Fibroblast of lung (primary cell): ENCODE data around the gene GCM1. TPM values are rescaled to one million over a fixed set of nuclear protein-coding genes. Genes with fewer than 3 reads are reported as not detected.
A peak's percentile ranks its signal among the peaks of the same experiment; 100 is the strongest.

Experiments
- DNase-seq, 2 donors: peaks; one replicate each; pipeline versions ENCODE4 v3.0.0 to v3.0.0-alpha.2; 2010; ENCODE audit warnings: low read depth in 2 of 2
- H2AFZ ChIP-seq: 2 replicates; pipeline ENCODE4 v1.5.1; 2012; ENCODE audit warnings: low read length, control low read depth, inconsistent platforms
- H3K27ac ChIP-seq: 2 replicates; pipeline ENCODE4 v1.5.1; 2011; ENCODE audit warnings: low read length, control low read depth; ENCODE audit not compliant: insufficient read depth
- H3K27me3 ChIP-seq: 2 replicates; pipeline ENCODE4 v1.5.1; 2011; ENCODE audit warnings: mild to moderate bottlenecking, low read length; ENCODE audit not compliant: control insufficient read depth, insufficient read depth
- H3K36me3 ChIP-seq: 2 replicates; pipeline ENCODE4 v1.5.1; 2011; ENCODE audit warnings: low read length; ENCODE audit not compliant: control insufficient read depth, insufficient read depth
- H3K4me1 ChIP-seq: 2 replicates; pipeline ENCODE4 v1.5.1; 2011; ENCODE audit warnings: low read length; ENCODE audit not compliant: control insufficient read depth, insufficient read depth; ENCODE audit errors: extremely low read depth
- H3K4me2 ChIP-seq: 2 replicates; pipeline ENCODE4 v1.5.1; 2011; ENCODE audit warnings: low read length, control low read depth; ENCODE audit not compliant: insufficient read depth; ENCODE audit errors: extremely low read depth
- H3K4me3 ChIP-seq, 4 experiments: fragments of 200-600 bp in 1 of 4; sonication (generic) in 1 of 4; replicated peaks in 1 of 4; 2 replicates each; pipeline ENCODE4 v1.5.1; 2011 to 2016; ENCODE audit warnings: low read length in 4 of 4, low read depth in 3 of 4, mild to moderate bottlenecking in 3 of 4, control low read depth in 2 of 4, inconsistent platforms in 1 of 4, mixed read lengths in 1 of 4; ENCODE audit not compliant: insufficient read depth in 1 of 4; ENCODE audit errors: control extremely low read depth in 1 of 4
- H3K79me2 ChIP-seq: 2 replicates; pipeline ENCODE4 v1.5.1; 2012; ENCODE audit warnings: mild to moderate bottlenecking, low read length, inconsistent platforms; ENCODE audit not compliant: control insufficient read depth, insufficient read depth
- H3K9ac ChIP-seq: 2 replicates; pipeline ENCODE4 v1.5.1; 2011; ENCODE audit warnings: mild to moderate bottlenecking, low read length, control low read depth; ENCODE audit not compliant: insufficient read depth
- H3K9me3 ChIP-seq: 2 replicates; pipeline ENCODE4 v1.5.1; 2012; ENCODE audit warnings: low read depth, low read length; ENCODE audit not compliant: control insufficient read depth, insufficient read depth
- H4K20me1 ChIP-seq: 2 replicates; pipeline ENCODE4 v1.5.1; 2011; ENCODE audit warnings: low read length; ENCODE audit not compliant: control insufficient read depth, insufficient read depth; ENCODE audit errors: extremely low read depth
- CTCF ChIP-seq, 2 donors: IDR thresholded peaks in 1 of 2; conservative IDR thresholded peaks in 1 of 2; 1 replicate in 1 of 2; 2 replicates in 1 of 2; pipeline ENCODE4 v1.5.1; 2011 to 2012; ENCODE audit warnings: low read length in 2 of 2, control low read depth in 1 of 2, inconsistent platforms in 1 of 2, low read depth in 1 of 2, mild to moderate bottlenecking in 1 of 2
- EZH2 ChIP-seq: IDR thresholded peaks from 2 replicates; pipeline ENCODE4 v1.5.1; 2012; ENCODE audit warnings: low read length, control low read depth, mild to moderate bottlenecking; ENCODE audit errors: missing control alignments
- polyA plus RNA-seq, 2 donors: library from polyadenylated mRNA; depleted of rRNA in 1 of 2; stranded (reverse) in 1 of 2; unstranded in 1 of 2; fragments of >200 nt; gene quantifications; 2 replicates each; pipeline ENCODE4 v1.2.1, GENCODE V29; 2011 to 2012; ENCODE audit warnings: missing spikeins in 1 of 2
- total RNA-seq: library from RNA; depleted of rRNA; stranded (reverse); fragments of >200 nt; gene quantifications from 2 replicates; pipeline ENCODE4 v1.2.1, GENCODE V29; 2014

The GCM1 gene
- total and polyA plus RNA-seq, 2 donors (not counting 1 experiment from before 2014, with no cell fraction given): not detected

- no peaks in the 10 kb centered on the region for H3K79me2 ChIP-seq
- H4K20me1 ChIP-seq: no peaks in the 10 kb centered on the region
- H3K9me3 ChIP-seq: no peaks in the 10 kb centered on the region
- TF ChIP-seq EZH2: no peak
- TF ChIP-seq CTCF (conservative IDR thresholded peaks at IDR 0.05 in 1 of 2, IDR thresholded peaks at IDR 0.05 in 1 of 2; ENCODE audit: low read depth in 1 of 2, low read length in 2 of 2): no peak
- no peaks in the 10 kb centered on the region for H3K4me1 ChIP-seq
- no peaks in the 10 kb centered on the region for H3K36me3 ChIP-seq
- no peak overlapping the region for H3K27ac ChIP-seq
- no peaks in the 10 kb centered on the region for H3K27me3 ChIP-seq
- no peak overlapping the region for H3K4me3 ChIP-seq
- no peak overlapping the region for H3K9ac ChIP-seq
- no peak overlapping the region for H3K4me2 ChIP-seq
- DNase-seq: no peak
- H2AFZ ChIP-seq: no peak overlapping the region
These were observed 26.4 kb upstream of the GCM1 start for GRCh38 chr6:53175027-53175426.

GRCh38 chr6:53172468-53172803 is 23.8 kb upstream of the GCM1 start:
- H3K9ac ChIP-seq: no peak overlapping the region
- TF ChIP-seq CTCF (conservative IDR thresholded peaks at IDR 0.05 in 1 of 2, IDR thresholded peaks at IDR 0.05 in 1 of 2; ENCODE audit: low read depth in 1 of 2, low read length in 2 of 2) (no peak), EZH2 (no peak)

GRCh38 chr6:53171605-53172467 is 23.2 kb upstream of the GCM1 start:
- Histone ChIP-seq H3K4me3 (no peak overlapping the region), H3K27ac (no peak overlapping the region), H4K20me1 (no peaks in the 10 kb centered on the region), H2AFZ (no peak overlapping the region), H3K36me3 (no peaks in the 10 kb centered on the region), H3K79me2 (no peaks in the 10 kb centered on the region), H3K4me1 (no peaks in the 10 kb centered on the region), H3K27me3 (no peaks in the 10 kb centered on the region), H3K4me2 (no peak overlapping the region), H3K9ac (no peak overlapping the region), H3K9me3 (no peaks in the 10 kb centered on the region)
- DNase-seq: peak; percentile 52 to 79
- TF ChIP-seq CTCF (conservative IDR thresholded peaks at IDR 0.05 in 1 of 2, IDR thresholded peaks at IDR 0.05 in 1 of 2; ENCODE audit: low read depth in 1 of 2, low read length in 2 of 2) (peak; percentile 100), EZH2 (no peak)

More at GRCh38 chr6:53172468-53172803, 23.8 kb upstream of the GCM1 start:
- Histone ChIP-seq H3K4me2 (no peak overlapping the region), H2AFZ (no peak overlapping the region), H3K27me3 (no peaks in the 10 kb centered on the region), H4K20me1 (no peaks in the 10 kb centered on the region), H3K27ac (no peak overlapping the region), H3K36me3 (no peaks in the 10 kb centered on the region), H3K79me2 (no peaks in the 10 kb centered on the region), H3K9me3 (no peaks in the 10 kb centered on the region), H3K4me1 (no peaks in the 10 kb centered on the region), H3K4me3 (no peak overlapping the region)
- no peak for DNase-seq
